IMR-90 (cell line): ENCODE results near the gene IHH. TPM values are rescaled to one million over a fixed set of nuclear protein-coding genes. Genes with fewer than 3 reads are reported as not detected.

Experiments used
- ATAC-seq: fragments of 200-7000 bp; cut with Tn5 transposase; 2 replicates; pipeline ENCODE4 v1.9.1; 2020; ENCODE audit warnings: low read depth, mild to moderate bottlenecking, moderate library complexity
- BruUV-seq: library from RNA; stranded (reverse); fragments of 400-500 nt; replicated peaks from 2 replicates; lab custom pipeline; 2021; lab: Mats Ljungman, UMichigan
- CTCF ChIA-PET: fragments of 300-600 bp; formaldehyde crosslinking; extraction: SDS; loops from one replicate; lab custom pipeline; 2021; ENCODE audit warnings: antibody characterized with exemption; lab: Yijun Ruan, JAX
- POLR2A ChIA-PET: fragments of 300-600 bp; sonication (Branson Sonifier 250); formaldehyde crosslinking; loops from one replicate; lab custom pipeline; 2022; ENCODE audit warnings: antibody characterized with exemption; ENCODE audit not compliant: unreplicated experiment; lab: Charles Lee
- DNase-seq: peaks from one replicate; pipeline ENCODE4 v3.0.0; 2013
- H2AFZ ChIP-seq: replicated peaks from 2 replicates; pipeline ENCODE3; 2013; ENCODE audit warnings: low read length, mild to moderate bottlenecking; ENCODE audit not compliant: poor library complexity
- H2AK5ac ChIP-seq: 2 replicates; pipeline ENCODE4 v1.6.1; 2013; ENCODE audit warnings: low read depth, low read length, inconsistent platforms
- H2AK9ac ChIP-seq: replicated peaks from 2 replicates; pipeline ENCODE3; 2013; ENCODE audit warnings: mild to moderate bottlenecking, low read depth, low read length, moderate library complexity; ENCODE audit not compliant: poor library complexity
- H2BK120ac ChIP-seq: 2 replicates; pipeline ENCODE4 v1.6.1; 2013; ENCODE audit warnings: low read depth, low read length, inconsistent platforms
- H2BK15ac ChIP-seq: 3 replicates; pipeline ENCODE4 v1.6.1; 2013; ENCODE audit warnings: low read depth, low read length, inconsistent platforms
- H2BK20ac ChIP-seq: 2 replicates; pipeline ENCODE4 v1.6.1; 2013; ENCODE audit warnings: low read depth, mild to moderate bottlenecking, inconsistent platforms, low read length, moderate library complexity
- H2BK5ac ChIP-seq: 2 replicates; pipeline ENCODE4 v1.6.1; 2013; ENCODE audit warnings: mild to moderate bottlenecking, low read depth, low read length, inconsistent platforms; ENCODE audit not compliant: poor library complexity, severe bottlenecking
- H3K14ac ChIP-seq: replicated peaks from 2 replicates; pipeline ENCODE4 v1.6.1; 2013; ENCODE audit warnings: low read depth, low read length, inconsistent platforms
- H3K18ac ChIP-seq: 2 replicates; pipeline ENCODE4 v1.6.1; 2013; ENCODE audit warnings: low read depth, low read length, control low read depth
- H3K23ac ChIP-seq: 2 replicates; pipeline ENCODE4 v1.6.1; 2013; ENCODE audit warnings: low read depth, low read length, inconsistent platforms
- H3K27ac ChIP-seq: 2 replicates; pipeline ENCODE4 v1.5.1; 2013; ENCODE audit warnings: mild to moderate bottlenecking, control low read depth, low read length; ENCODE audit not compliant: insufficient read depth
- H3K27me3 ChIP-seq: 2 replicates; pipeline ENCODE4 v1.6.1; 2013; ENCODE audit warnings: low read length; ENCODE audit not compliant: control insufficient read depth, insufficient read depth
- H3K36me3 ChIP-seq: 2 replicates; pipeline ENCODE4 v1.6.1; 2013; ENCODE audit warnings: low read length, mixed read lengths; ENCODE audit not compliant: control insufficient read depth, insufficient read depth
- H3K4ac ChIP-seq: 2 replicates; pipeline ENCODE4 v1.6.1; 2013; ENCODE audit warnings: low read depth, low read length, inconsistent platforms
- H3K4me1 ChIP-seq: 2 replicates; pipeline ENCODE4 v1.6.1; 2013; ENCODE audit warnings: low read length, mixed read lengths; ENCODE audit not compliant: control insufficient read depth, insufficient read depth
- H3K4me2 ChIP-seq: 2 replicates; pipeline ENCODE4 v1.6.1; 2013; ENCODE audit warnings: low read depth, mild to moderate bottlenecking, control low read depth, low read length, moderate library complexity
- H3K4me3 ChIP-seq: 2 replicates; pipeline ENCODE4 v1.5.1; 2013; ENCODE audit warnings: low read depth, mild to moderate bottlenecking, control low read depth, low read length, moderate library complexity; ENCODE audit not compliant: insufficient read depth
- H3K56ac ChIP-seq: 2 replicates; pipeline ENCODE4 v1.6.1; 2013; ENCODE audit warnings: low read length, inconsistent platforms; ENCODE audit not compliant: insufficient read depth; ENCODE audit errors: extremely low read depth
- H3K79me1 ChIP-seq, 2 experiments: 2 replicates each; pipeline ENCODE4 v1.6.1; 2013; ENCODE audit warnings: low read length in 2 of 2, inconsistent platforms in 1 of 2, low read depth in 1 of 2
- H3K9ac ChIP-seq: 2 replicates; pipeline ENCODE4 v1.6.1; 2013; ENCODE audit warnings: low read depth, low read length, control low read depth
- H3K9me1 ChIP-seq: 2 replicates; pipeline ENCODE4 v1.6.1; 2013; ENCODE audit warnings: low read length, inconsistent platforms; ENCODE audit not compliant: insufficient read depth
- H3K9me3 ChIP-seq: 2 replicates; pipeline ENCODE4 v1.6.1; 2013; ENCODE audit warnings: low read length; ENCODE audit not compliant: control insufficient read depth, insufficient read depth
- H4K20me1 ChIP-seq: 2 replicates; pipeline ENCODE4 v1.6.1; 2013; ENCODE audit warnings: low read length, inconsistent platforms; ENCODE audit not compliant: insufficient read depth
- H4K5ac ChIP-seq: 2 replicates; pipeline ENCODE4 v1.6.1; 2013; ENCODE audit warnings: mild to moderate bottlenecking, low read depth, low read length, control low read depth
- H4K8ac ChIP-seq, 2 experiments: 2 replicates each; pipeline ENCODE4 v1.6.1; 2013; ENCODE audit warnings: low read depth in 2 of 2, low read length in 2 of 2, control low read depth in 1 of 2, inconsistent platforms in 1 of 2
- H4K91ac ChIP-seq: 2 replicates; pipeline ENCODE4 v1.6.1; 2013; ENCODE audit warnings: low read depth, low read length, inconsistent platforms; ENCODE audit not compliant: insufficient read depth
- BHLHE40 ChIP-seq: fragments of 150-350 bp; IDR thresholded peaks from 2 replicates; pipeline ENCODE4 v1.6.1; 2016; ENCODE audit warnings: mild to moderate bottlenecking, low read depth, low read length
- CEBPB ChIP-seq: IDR thresholded peaks from 2 replicates; pipeline ENCODE4 v1.6.1; 2012; ENCODE audit warnings: low read depth, low read length, improper control_type of control experiment
- CHD1 ChIP-seq: IDR thresholded peaks from 2 replicates; pipeline ENCODE4 v1.6.1; 2012; ENCODE audit warnings: low read depth, low read length, improper control_type of control experiment
- FOS ChIP-seq: fragments of 150-350 bp; IDR thresholded peaks from 2 replicates; pipeline ENCODE4 v1.6.1; 2016; ENCODE audit warnings: low read depth, low read length
- MAFK ChIP-seq: IDR thresholded peaks from 2 replicates; pipeline ENCODE4 v1.6.1; 2012; ENCODE audit warnings: low read depth, low read length, improper control_type of control experiment
- MAZ ChIP-seq: IDR thresholded peaks from 2 replicates; pipeline ENCODE4 v1.6.1; 2012; ENCODE audit warnings: low read depth, mild to moderate bottlenecking, low read length, improper control_type of control experiment, moderate library complexity, borderline replicate concordance
- MXI1 ChIP-seq: IDR thresholded peaks from 2 replicates; pipeline ENCODE4 v1.6.1; 2012; ENCODE audit warnings: low read depth, mild to moderate bottlenecking, low read length, moderate library complexity, borderline replicate concordance
- NFE2L2 ChIP-seq: fragments of 150-350 bp; IDR thresholded peaks from 2 replicates; pipeline ENCODE4 v1.6.1; 2016; ENCODE audit warnings: low read depth, mild to moderate bottlenecking, low read length
- POLR2A ChIP-seq: IDR thresholded peaks from 2 replicates; pipeline ENCODE4 v1.6.1; 2012; ENCODE audit warnings: mild to moderate bottlenecking, low read depth, low read length
- RAD21 ChIP-seq: IDR thresholded peaks from 2 replicates; pipeline ENCODE4 v1.6.1; 2012; ENCODE audit warnings: low read length, improper control_type of control experiment
- RCOR1 ChIP-seq: IDR thresholded peaks from 2 replicates; pipeline ENCODE4 v1.6.1; 2012; ENCODE audit warnings: mild to moderate bottlenecking, low read length, improper control_type of control experiment; ENCODE audit not compliant: insufficient replicate concordance
- RFX5 ChIP-seq: IDR thresholded peaks from 2 replicates; pipeline ENCODE4 v1.8.0; 2012; ENCODE audit warnings: low read depth, mild to moderate bottlenecking, low read length, moderate library complexity
- SMC3 ChIP-seq: fragments of 150-350 bp; IDR thresholded peaks from 2 replicates; pipeline ENCODE4 v1.6.1; 2016; ENCODE audit warnings: low read depth, mild to moderate bottlenecking, antibody characterized with exemption, low read length, moderate library complexity
- USF2 ChIP-seq: fragments of 150-350 bp; IDR thresholded peaks from 2 replicates; pipeline ENCODE4 v1.6.1; 2017; ENCODE audit warnings: mild to moderate bottlenecking, antibody characterized with exemption, low read length, low read depth
- WGBS, 2 experiments: methylation state at CpG; one replicate each; pipeline versions ENCODE4 v1.1.5 to v1.1.7; 2013; ENCODE audit warnings: missing lambda C conversion rate in 2 of 2; ENCODE audit not compliant: insufficient read length in 1 of 2; ENCODE audit errors: extremely low coverage in 2 of 2; 5-methylcytosine and 5-hydroxymethylcytosine counted together
- dilution Hi-C: fragments of 300-500 bp; cut with HindIII; formaldehyde crosslinking; loops from one replicate; pipeline ENCODE4 v1.14.3; 2018; ENCODE audit warnings: low sequenced_read_pairs; ENCODE audit not compliant: unreplicated experiment
- in situ Hi-C: fragments of 300-500 bp; cut with MboI; formaldehyde crosslinking; loops from 3 replicates; pipeline ENCODE4 v1.14.3; 2019; ENCODE audit warnings: low sequenced_read_pairs, inconsistent platforms, mixed read lengths
- intact Hi-C: fragments of 100-400 bp; cut with micrococcal nuclease; formaldehyde crosslinking; loops from 2 replicates; pipeline ENCODE4 v1.10.0; 2022
- polyA plus RNA-seq, 3 experiments: library from polyadenylated mRNA; depleted of rRNA; stranded (reverse); fragments of >200 nt; gene quantifications; 2 replicates each; pipeline ENCODE4 v1.2.3, GENCODE V29; 2012; ENCODE audit warnings: low replicate concordance in 1 of 3
- total RNA-seq: library from RNA; depleted of rRNA; stranded (reverse); fragments of >200 nt; gene quantifications from 2 replicates; pipeline ENCODE4 v1.2.3, GENCODE V29; 2012
- TF ChIP-seq, protein P1 (sequence below): conservative IDR thresholded peaks from 2 replicates; pipeline ENCODE4 v1.5.1; 2012; ENCODE audit warnings: mild to moderate bottlenecking, low read depth, low read length, improper control_type of control experiment
- TF ChIP-seq, protein P2 (sequence below): fragments of 150-350 bp; IDR thresholded peaks from 2 replicates; pipeline ENCODE4 v1.6.1; 2016; ENCODE audit warnings: low read depth, mild to moderate bottlenecking, low read length, moderate library complexity, borderline replicate concordance

IHH gene
- total and polyA plus RNA-seq, 2 of the 4 experiments (the other 2 are of a cell fraction): not detected

GRCh38 chr2:219018726-219019125 lies 42.0 kb downstream of the IHH start:
- no peak overlapping the region for H2BK15ac ChIP-seq
- DNase-seq (no peak), ATAC-seq (no peak)
- no peak overlapping the region for H2BK5ac ChIP-seq
- CTCF ChIA-PET: no interaction called here
- H3K4ac ChIP-seq: no peak overlapping the region
- no peaks in the 10 kb centered on the region for H3K4me1 ChIP-seq
- H2BK120ac ChIP-seq: no peak overlapping the region
- intact Hi-C loops: no loop called here
- no peaks in the 10 kb centered on the region for H3K36me3 ChIP-seq
- H2AK5ac ChIP-seq: no peak overlapping the region
- H3K4me3 ChIP-seq: no peak overlapping the region
- 80% methylated on average over 3 of the region's 10 CpGs; no CpG with 5 or more reads in 1 of the 2 experiments for WGBS, 2 experiments
- no peak overlapping the region for H3K18ac ChIP-seq
- H3K9me1 ChIP-seq: peaks cover 3% of the 10 kb centered on the region; the same call in 1 of the 2 replicates
- TF ChIP-seq BHLHE40 (no peak), USF2 (no peak), NFE2L2 (no peak), CHD1 (no peak), RCOR1 (no peak), POLR2A (no peak), MAZ (no peak), RFX5 (no peak), RAD21 (no peak), MAFK (no peak), SMC3 (no peak), CEBPB (no peak), MXI1 (no peak), FOS (no peak)
- TF ChIP-seq, protein P1, sequence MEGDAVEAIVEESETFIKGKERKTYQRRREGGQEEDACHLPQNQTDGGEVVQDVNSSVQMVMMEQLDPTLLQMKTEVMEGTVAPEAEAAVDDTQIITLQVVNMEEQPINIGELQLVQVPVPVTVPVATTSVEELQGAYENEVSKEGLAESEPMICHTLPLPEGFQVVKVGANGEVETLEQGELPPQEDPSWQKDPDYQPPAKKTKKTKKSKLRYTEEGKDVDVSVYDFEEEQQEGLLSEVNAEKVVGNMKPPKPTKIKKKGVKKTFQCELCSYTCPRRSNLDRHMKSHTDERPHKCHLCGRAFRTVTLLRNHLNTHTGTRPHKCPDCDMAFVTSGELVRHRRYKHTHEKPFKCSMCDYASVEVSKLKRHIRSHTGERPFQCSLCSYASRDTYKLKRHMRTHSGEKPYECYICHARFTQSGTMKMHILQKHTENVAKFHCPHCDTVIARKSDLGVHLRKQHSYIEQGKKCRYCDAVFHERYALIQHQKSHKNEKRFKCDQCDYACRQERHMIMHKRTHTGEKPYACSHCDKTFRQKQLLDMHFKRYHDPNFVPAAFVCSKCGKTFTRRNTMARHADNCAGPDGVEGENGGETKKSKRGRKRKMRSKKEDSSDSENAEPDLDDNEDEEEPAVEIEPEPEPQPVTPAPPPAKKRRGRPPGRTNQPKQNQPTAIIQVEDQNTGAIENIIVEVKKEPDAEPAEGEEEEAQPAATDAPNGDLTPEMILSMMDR: no peak
- TF ChIP-seq, protein P2, sequence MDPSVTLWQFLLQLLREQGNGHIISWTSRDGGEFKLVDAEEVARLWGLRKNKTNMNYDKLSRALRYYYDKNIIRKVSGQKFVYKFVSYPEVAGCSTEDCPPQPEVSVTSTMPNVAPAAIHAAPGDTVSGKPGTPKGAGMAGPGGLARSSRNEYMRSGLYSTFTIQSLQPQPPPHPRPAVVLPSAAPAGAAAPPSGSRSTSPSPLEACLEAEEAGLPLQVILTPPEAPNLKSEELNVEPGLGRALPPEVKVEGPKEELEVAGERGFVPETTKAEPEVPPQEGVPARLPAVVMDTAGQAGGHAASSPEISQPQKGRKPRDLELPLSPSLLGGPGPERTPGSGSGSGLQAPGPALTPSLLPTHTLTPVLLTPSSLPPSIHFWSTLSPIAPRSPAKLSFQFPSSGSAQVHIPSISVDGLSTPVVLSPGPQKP: no peak
- H2AK9ac ChIP-seq: no peak overlapping the region
- no peak overlapping the region for H4K8ac ChIP-seq
- no peak overlapping the region for H3K14ac ChIP-seq
- H3K4me2 ChIP-seq: no peak overlapping the region
- no TSS peak for BruUV-seq
- H3K79me1 ChIP-seq: no peaks in the 10 kb centered on the region
- no peak overlapping the region for H3K27ac ChIP-seq
- no peak overlapping the region for H3K56ac ChIP-seq
- no peak overlapping the region for H3K9ac ChIP-seq
- dilution Hi-C loops: no loop called here
- H4K20me1 ChIP-seq: no peaks in the 10 kb centered on the region
- H3K9me3 ChIP-seq: no peaks in the 10 kb centered on the region
- no peak overlapping the region for H3K23ac ChIP-seq
- H4K5ac ChIP-seq: no peak overlapping the region
- H2AFZ ChIP-seq: no peak overlapping the region
- H4K91ac ChIP-seq: no peak overlapping the region
- POLR2A ChIA-PET: no interaction called here
- in situ Hi-C loops: no loop called here
- H2BK20ac ChIP-seq: no peak overlapping the region
- peaks cover 70% of the 10 kb centered on the region for H3K27me3 ChIP-seq
